Subcutaneous adipose tissue (tissue), 4 donors: Measurements from ENCODE around the gene STC2. TPM values are rescaled to one million over a fixed set of nuclear protein-coding genes. Genes with fewer than 3 reads are reported as not detected.

Experiments
- CTCF ChIP-seq: fragments of 450-650 bp; IDR thresholded peaks from one replicate; pipeline ENCODE4 v1.5.1; 2016; ENCODE audit warnings: low read depth, mild to moderate bottlenecking, control low read depth, antibody characterized with exemption, moderate library complexity
- total RNA-seq, 4 donors: library from RNA; depleted of rRNA; stranded (reverse); fragments of >200 nt; gene quantifications; one replicate each; pipeline ENCODE4 v1.1.0, GENCODE V29; 2016

The STC2 gene
- total RNA-seq, 4 donors from 2014 or later, result 2.4 to 15.0 (median 4.2) TPM

GRCh38 chr5:173319646-173320045, 8.6 kb downstream of the STC2 start:
- TF ChIP-seq CTCF, result no peak

GRCh38 chr5:173318881-173319620, 9.2 kb downstream of the STC2 start:
- no peak for TF ChIP-seq CTCF

GRCh38 chr5:173318330-173318729, 9.9 kb downstream of the STC2 start:
- no peak for TF ChIP-seq CTCF

- no peak for TF ChIP-seq CTCF
Observed at GRCh38 chr5:173317852-173318251, 10.4 kb downstream of the STC2 start.

- TF ChIP-seq CTCF, result no peak
Observed at GRCh38 chr5:173317091-173317730, 11.0 kb downstream of the STC2 start.

- no peak for TF ChIP-seq CTCF
Observed at GRCh38 chr5:173316339-173317020, 11.7 kb downstream of the STC2 start.
